Smooth muscle cell of the coronary artery (primary cell): ENCODE data around the gene CARS1. TPM values are rescaled to one million over a fixed set of nuclear protein-coding genes. Genes with fewer than 3 reads are reported as not detected.

Source experiments
- total RNA-seq: library from RNA; depleted of rRNA; stranded (reverse); fragments of >200 nt; gene quantifications from 2 replicates; pipeline ENCODE4 v1.2.3, GENCODE V29; 2014; ENCODE audit warnings: low replicate concordance

CARS1 gene
- 50.0 and 81.9 TPM in 2 replicates for total RNA-seq

DNA sequence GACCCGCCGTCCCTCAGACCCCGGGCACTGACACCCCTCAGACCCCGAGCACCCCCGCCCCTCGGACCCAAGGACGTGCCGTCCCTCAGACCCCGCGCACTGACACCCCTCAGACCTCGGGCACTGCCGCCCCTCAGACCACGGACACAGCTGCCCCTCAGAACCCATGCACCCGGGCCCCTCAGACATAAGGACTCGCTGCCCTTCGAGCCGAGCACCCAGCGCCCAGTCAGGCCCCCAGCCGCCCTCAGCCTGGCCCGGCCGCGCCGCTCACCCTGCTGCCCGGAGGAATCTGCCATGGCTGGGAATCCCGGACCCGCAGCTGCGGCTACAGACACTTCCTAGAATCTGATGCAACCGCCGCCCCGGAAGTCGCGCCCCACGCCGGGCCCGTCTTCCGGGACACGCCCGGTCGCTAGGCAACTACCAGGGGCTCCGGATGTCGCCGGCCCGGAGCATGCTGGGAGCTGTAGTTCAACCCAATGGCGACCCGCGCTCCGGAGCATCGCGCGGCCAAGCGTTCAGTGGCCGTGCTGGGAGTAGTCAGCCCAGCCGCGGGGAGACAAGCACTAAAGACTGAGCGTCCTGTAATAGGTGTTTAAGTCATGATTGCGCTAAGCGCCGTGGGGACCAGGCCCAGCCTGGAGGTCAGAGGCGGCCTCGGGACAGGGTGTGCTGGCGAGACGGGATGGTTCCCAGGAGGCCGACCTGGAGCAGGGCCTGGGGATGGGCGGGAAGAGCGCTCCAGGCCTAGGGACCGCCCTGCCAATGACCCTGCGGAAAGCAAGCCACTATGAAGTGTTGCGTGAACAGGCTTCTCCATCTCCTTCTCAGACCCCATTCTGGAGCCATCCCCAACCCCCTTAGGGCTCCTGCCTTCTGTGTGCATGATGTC lies at the start of gene CARS1:
TSS of gene CARS1 (minus strand) at position 355 of the 895 bp plus-strand sequence. CDS start at position 299, 56 bp downstream.

DNA sequence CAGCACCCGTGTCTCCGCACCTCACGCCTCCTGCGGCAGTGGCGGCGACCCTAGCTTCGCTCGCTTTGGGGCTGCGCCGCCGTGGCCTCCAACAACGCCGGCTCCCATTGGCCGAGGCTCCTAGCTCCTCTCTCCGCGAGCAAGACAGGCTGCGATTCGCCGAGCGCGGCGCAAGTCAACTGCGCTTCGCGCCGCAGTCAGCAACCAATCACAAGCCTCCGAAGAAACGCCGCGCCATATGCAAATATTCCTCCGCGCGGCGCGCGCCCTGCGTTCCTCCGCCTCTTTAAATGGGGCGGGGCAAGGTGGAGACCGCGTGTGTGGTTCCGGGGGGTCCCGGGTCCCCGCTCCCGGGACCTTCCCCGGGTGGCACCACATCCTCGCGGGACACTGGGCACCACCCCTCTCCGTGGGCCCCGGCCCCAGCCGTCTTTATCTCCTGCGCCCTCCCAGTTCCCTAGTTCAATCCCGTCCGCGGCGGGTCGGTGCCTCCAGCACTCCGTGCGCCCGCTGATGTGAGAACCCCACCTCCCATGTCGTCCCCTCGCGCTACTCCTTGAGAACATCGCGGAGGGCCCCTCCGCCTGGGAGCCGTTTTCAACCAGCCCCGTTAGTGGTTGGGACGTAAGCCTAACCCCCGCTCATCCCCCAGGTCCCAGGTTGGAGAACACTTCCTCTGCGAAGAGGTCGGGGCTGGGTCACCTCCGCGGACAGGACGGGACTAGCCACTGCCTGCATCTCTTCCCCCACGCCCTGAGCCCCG lies 64.8 kb downstream of the CARS1 start, which contains the start of gene NAP1L4:
TSS of gene NAP1L4 (minus strand) at position 96 of the 763 bp plus-strand sequence. CDS start 13,109 bp downstream, outside the sequence.

Other genes starting within 250 kb of the CARS1 start
- 2.4 and 3.0 TPM in 2 replicates for gene CDKN1C, start 171.6 kb downstream of the CARS1 start, total RNA-seq
- gene PHLDA2, start 128.0 kb downstream of the CARS1 start, total RNA-seq, result 0.23 and 5.7 TPM in 2 replicates
- gene NAP1L4, start 65.1 kb downstream of the CARS1 start, total RNA-seq, result 81.2 and 106 TPM in 2 replicates
- gene OSBPL5, start 107.9 kb upstream of the CARS1 start, total RNA-seq, result 24.8 and 39.8 TPM in 2 replicates
- gene MRGPRG, start 161.4 kb upstream of the CARS1 start, total RNA-seq, result not detected in 2 replicates
- not detected in 2 replicates for gene MRGPRE, start 175.0 kb upstream of the CARS1 start, total RNA-seq